CD4-positive, alpha-beta T cell treated with Interleukin-15 for 4 hours (primary cell): ENCODE data around the gene BIVM.
A peak's percentile ranks its signal among the peaks of the same experiment; 100 is the strongest.

Experiments
- DNase-seq: peaks from one replicate; pipeline ENCODE4 v3.0.0-alpha.2; 2020; ENCODE audit warnings: low spot score

The BIVM gene

GRCh38 chr13:102845630-102846260 lies 46.8 kb downstream of the BIVM start, which contains the start of gene ERCC5:
ERCC5 (plus strand) TSS chr13:102846032; CDS start chr13:102846267, 235 bp downstream.
- peak; percentile 96 for DNase-seq

GRCh38 chr13:102846261-102847015 lies 47.5 kb downstream of the BIVM start:
- peak; percentile 42 for DNase-seq

GRCh38 chr13:102847272-102848234 lies 48.6 kb downstream of the BIVM start:
- peak; percentile 34 for DNase-seq

GRCh38 chr13:102848956-102849355 lies 50.0 kb downstream of the BIVM start:
- DNase-seq, result no peak

- DNase-seq, result no peak
Observed at GRCh38 chr13:102852556-102852955, 53.6 kb downstream of the BIVM start.

- DNase-seq, result no peak
Observed at GRCh38 chr13:102854675-102855074, 55.8 kb downstream of the BIVM start.

GRCh38 chr13:102856557-102856956 lies 57.6 kb downstream of the BIVM start:
- DNase-seq, result no peak

GRCh38 chr13:102862624-102863210 lies 63.8 kb downstream of the BIVM start:
- DNase-seq, result no peak

GRCh38 chr13:102863590-102863989 lies 64.7 kb downstream of the BIVM start:
- no peak for DNase-seq

- DNase-seq, result no peak
Observed at GRCh38 chr13:102868366-102868936, 69.5 kb downstream of the BIVM start.

GRCh38 chr13:102869948-102870676 lies 71.2 kb downstream of the BIVM start:
- no peak for DNase-seq

GRCh38 chr13:102870677-102871415 lies 71.9 kb downstream of the BIVM start:
- peak; percentile 63 for DNase-seq

GRCh38 chr13:102872131-102872530 lies 73.2 kb downstream of the BIVM start:
- DNase-seq, result no peak

- no peak for DNase-seq
Observed at GRCh38 chr13:102872531-102872930, 73.6 kb downstream of the BIVM start.

GRCh38 chr13:102873653-102874052 lies 74.7 kb downstream of the BIVM start:
- DNase-seq, result no peak

- no peak for DNase-seq
Observed at GRCh38 chr13:102875256-102875655, 76.3 kb downstream of the BIVM start.

GRCh38 chr13:102877303-102877702 lies 78.4 kb downstream of the BIVM start:
- DNase-seq, result no peak

GRCh38 chr13:102878481-102878880 lies 79.6 kb downstream of the BIVM start:
- no peak for DNase-seq

- no peak for DNase-seq
Observed at GRCh38 chr13:102879793-102880499, 81.0 kb downstream of the BIVM start.
